SK-N-SH (cell line): ENCODE results near the gene C2orf49.

Experiments
- EP300 ChIP-seq, 2 experiments: IDR thresholded peaks; 2 replicates each; pipeline versions ENCODE4 v1.4.0 to v1.6.1; 2012; ENCODE audit warnings: borderline replicate concordance in 1 of 2, low read depth in 1 of 2, low read length in 1 of 2
- POLR2AphosphoS5 ChIP-seq: IDR thresholded peaks from 2 replicates; pipeline ENCODE4 v1.6.1; 2012; ENCODE audit warnings: low read depth, low read length
- RAD21 ChIP-seq: IDR thresholded peaks from 2 replicates; pipeline ENCODE4 v1.6.1; 2012; ENCODE audit warnings: mild to moderate bottlenecking, low read length
- RCOR1 ChIP-seq: fragments of 150-350 bp; IDR thresholded peaks from 2 replicates; pipeline ENCODE4 v1.6.1; 2017; ENCODE audit warnings: antibody characterized with exemption, low read length
- RFX5 ChIP-seq: IDR thresholded peaks from 2 replicates; pipeline ENCODE4 v1.6.1; 2012; ENCODE audit warnings: mild to moderate bottlenecking, improper control_type of control experiment, low read length
- YY1 ChIP-seq: IDR thresholded peaks from 2 replicates; pipeline ENCODE4 v1.4.0; 2012; ENCODE audit warnings: low read depth, mild to moderate bottlenecking
- TF ChIP-seq, protein P1 (sequence below): fragments of 200-600 bp; sonication (generic); IDR thresholded peaks from 2 replicates; pipeline ENCODE4 v1.6.1; 2017; ENCODE audit warnings: antibody characterized with exemption, mild to moderate bottlenecking, moderate library complexity
- TF ChIP-seq, protein P2 (sequence below): IDR thresholded peaks from 2 replicates; pipeline ENCODE4 v1.6.1; 2012; ENCODE audit warnings: mild to moderate bottlenecking, low read depth, low read length, moderate library complexity

DNA sequence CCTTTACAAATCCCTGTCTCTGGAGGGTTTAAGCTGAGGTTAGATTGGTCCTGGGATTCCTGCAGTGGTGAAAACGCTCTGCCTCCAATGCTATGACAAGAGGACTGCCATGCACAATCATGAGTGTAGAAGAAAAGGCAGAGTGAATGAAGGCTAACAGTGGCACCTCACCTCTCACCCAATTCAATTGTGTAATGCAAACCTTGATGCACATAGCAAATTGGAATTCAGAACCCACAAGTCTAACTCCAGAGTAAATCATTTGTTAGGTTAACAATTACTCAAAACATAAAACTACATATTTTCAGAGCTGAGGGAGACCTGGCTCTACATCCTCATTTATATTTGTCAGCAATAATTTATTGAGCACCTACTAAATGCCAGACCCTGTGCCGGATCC, 9.7 kb upstream of the C2orf49 start:
- TF ChIP-seq, protein P1, sequence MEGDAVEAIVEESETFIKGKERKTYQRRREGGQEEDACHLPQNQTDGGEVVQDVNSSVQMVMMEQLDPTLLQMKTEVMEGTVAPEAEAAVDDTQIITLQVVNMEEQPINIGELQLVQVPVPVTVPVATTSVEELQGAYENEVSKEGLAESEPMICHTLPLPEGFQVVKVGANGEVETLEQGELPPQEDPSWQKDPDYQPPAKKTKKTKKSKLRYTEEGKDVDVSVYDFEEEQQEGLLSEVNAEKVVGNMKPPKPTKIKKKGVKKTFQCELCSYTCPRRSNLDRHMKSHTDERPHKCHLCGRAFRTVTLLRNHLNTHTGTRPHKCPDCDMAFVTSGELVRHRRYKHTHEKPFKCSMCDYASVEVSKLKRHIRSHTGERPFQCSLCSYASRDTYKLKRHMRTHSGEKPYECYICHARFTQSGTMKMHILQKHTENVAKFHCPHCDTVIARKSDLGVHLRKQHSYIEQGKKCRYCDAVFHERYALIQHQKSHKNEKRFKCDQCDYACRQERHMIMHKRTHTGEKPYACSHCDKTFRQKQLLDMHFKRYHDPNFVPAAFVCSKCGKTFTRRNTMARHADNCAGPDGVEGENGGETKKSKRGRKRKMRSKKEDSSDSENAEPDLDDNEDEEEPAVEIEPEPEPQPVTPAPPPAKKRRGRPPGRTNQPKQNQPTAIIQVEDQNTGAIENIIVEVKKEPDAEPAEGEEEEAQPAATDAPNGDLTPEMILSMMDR, result no peak
- TF ChIP-seq RAD21 (no peak), EP300 (IDR thresholded peaks at IDR 0.05; ENCODE audit: borderline replicate concordance in 1 of 2, low read depth in 1 of 2, low read length in 1 of 2) (no peak), YY1 (no peak), RFX5 (no peak), POLR2AphosphoS5 (no peak), RCOR1 (no peak)
- TF ChIP-seq, protein P2, sequence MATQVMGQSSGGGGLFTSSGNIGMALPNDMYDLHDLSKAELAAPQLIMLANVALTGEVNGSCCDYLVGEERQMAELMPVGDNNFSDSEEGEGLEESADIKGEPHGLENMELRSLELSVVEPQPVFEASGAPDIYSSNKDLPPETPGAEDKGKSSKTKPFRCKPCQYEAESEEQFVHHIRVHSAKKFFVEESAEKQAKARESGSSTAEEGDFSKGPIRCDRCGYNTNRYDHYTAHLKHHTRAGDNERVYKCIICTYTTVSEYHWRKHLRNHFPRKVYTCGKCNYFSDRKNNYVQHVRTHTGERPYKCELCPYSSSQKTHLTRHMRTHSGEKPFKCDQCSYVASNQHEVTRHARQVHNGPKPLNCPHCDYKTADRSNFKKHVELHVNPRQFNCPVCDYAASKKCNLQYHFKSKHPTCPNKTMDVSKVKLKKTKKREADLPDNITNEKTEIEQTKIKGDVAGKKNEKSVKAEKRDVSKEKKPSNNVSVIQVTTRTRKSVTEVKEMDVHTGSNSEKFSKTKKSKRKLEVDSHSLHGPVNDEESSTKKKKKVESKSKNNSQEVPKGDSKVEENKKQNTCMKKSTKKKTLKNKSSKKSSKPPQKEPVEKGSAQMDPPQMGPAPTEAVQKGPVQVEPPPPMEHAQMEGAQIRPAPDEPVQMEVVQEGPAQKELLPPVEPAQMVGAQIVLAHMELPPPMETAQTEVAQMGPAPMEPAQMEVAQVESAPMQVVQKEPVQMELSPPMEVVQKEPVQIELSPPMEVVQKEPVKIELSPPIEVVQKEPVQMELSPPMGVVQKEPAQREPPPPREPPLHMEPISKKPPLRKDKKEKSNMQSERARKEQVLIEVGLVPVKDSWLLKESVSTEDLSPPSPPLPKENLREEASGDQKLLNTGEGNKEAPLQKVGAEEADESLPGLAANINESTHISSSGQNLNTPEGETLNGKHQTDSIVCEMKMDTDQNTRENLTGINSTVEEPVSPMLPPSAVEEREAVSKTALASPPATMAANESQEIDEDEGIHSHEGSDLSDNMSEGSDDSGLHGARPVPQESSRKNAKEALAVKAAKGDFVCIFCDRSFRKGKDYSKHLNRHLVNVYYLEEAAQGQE, result no peak
